NCI-H1694 (cell line): ENCODE data around the gene EPB41L4A.
"Not testable (repeated sequence)": the region's sequence is repeated elsewhere in the genome, so short reads cannot be mapped to it uniquely, and the experiment has no call there.

Source experiments
- DNase-seq: peaks from one replicate; lab custom pipeline; 2025; lab: John Stamatoyannopoulos, UW

EPB41L4A gene

GRCh38 chr5:112253478-112254250 is 165.4 kb downstream of the EPB41L4A start:
- no peak for DNase-seq

- no peak for DNase-seq
Measured at GRCh38 chr5:112250551-112250950, 168.5 kb downstream of the EPB41L4A start.

- no peak for DNase-seq
Measured at GRCh38 chr5:112248623-112249022, 170.5 kb downstream of the EPB41L4A start.

GRCh38 chr5:112247960-112248359 is 171.1 kb downstream of the EPB41L4A start:
- DNase-seq, result no peak

- DNase-seq, result no peak
Measured at GRCh38 chr5:112245656-112246055, 173.4 kb downstream of the EPB41L4A start.

GRCh38 chr5:112239996-112240395 is 179.1 kb downstream of the EPB41L4A start:
- no peak for DNase-seq

GRCh38 chr5:112238473-112238872 is 180.6 kb downstream of the EPB41L4A start:
- no peak for DNase-seq

- no peak for DNase-seq
Measured at GRCh38 chr5:112237456-112237855, 181.6 kb downstream of the EPB41L4A start.

GRCh38 chr5:112234000-112234399 is 185.1 kb downstream of the EPB41L4A start:
- no peak for DNase-seq

GRCh38 chr5:112232667-112233066 is 186.4 kb downstream of the EPB41L4A start:
- DNase-seq, result no peak

- no peak for DNase-seq
Measured at GRCh38 chr5:112230606-112231005, 188.5 kb downstream of the EPB41L4A start.

- DNase-seq, result no peak
Measured at GRCh38 chr5:112228667-112229066, 190.4 kb downstream of the EPB41L4A start.

- DNase-seq, result no peak
Measured at GRCh38 chr5:112227911-112228631, 191.0 kb downstream of the EPB41L4A start.

- no peak for DNase-seq
Measured at GRCh38 chr5:112226215-112226614, 192.9 kb downstream of the EPB41L4A start.

GRCh38 chr5:112222997-112223396 is 196.1 kb downstream of the EPB41L4A start:
- not testable (repeated sequence) for DNase-seq

- no peak for DNase-seq
Measured at GRCh38 chr5:112221128-112221527, 197.9 kb downstream of the EPB41L4A start.

GRCh38 chr5:112219000-112219399 is 200.1 kb downstream of the EPB41L4A start:
- no peak for DNase-seq

- no peak for DNase-seq
Measured at GRCh38 chr5:112217843-112218579, 201.1 kb downstream of the EPB41L4A start.

- no peak for DNase-seq
Measured at GRCh38 chr5:112216140-112216539, 202.9 kb downstream of the EPB41L4A start.

- DNase-seq, result peak; percentile 1
Measured at GRCh38 chr5:112210430-112211005, 208.6 kb downstream of the EPB41L4A start.

- no peak for DNase-seq
Measured at GRCh38 chr5:112208699-112209615, 210.1 kb downstream of the EPB41L4A start.
